Measurements from ENCODE around the gene TREML2. TPM values are rescaled to one million over a fixed set of nuclear protein-coding genes. Genes with fewer than 3 reads are reported as not detected.
A peak's percentile ranks its signal among the peaks of the same experiment; 100 is the strongest.

TREML2 gene
- total and polyA plus RNA-seq, 8 donors, result 0.16 to 3.2 (median 0.27) TPM

DNA sequence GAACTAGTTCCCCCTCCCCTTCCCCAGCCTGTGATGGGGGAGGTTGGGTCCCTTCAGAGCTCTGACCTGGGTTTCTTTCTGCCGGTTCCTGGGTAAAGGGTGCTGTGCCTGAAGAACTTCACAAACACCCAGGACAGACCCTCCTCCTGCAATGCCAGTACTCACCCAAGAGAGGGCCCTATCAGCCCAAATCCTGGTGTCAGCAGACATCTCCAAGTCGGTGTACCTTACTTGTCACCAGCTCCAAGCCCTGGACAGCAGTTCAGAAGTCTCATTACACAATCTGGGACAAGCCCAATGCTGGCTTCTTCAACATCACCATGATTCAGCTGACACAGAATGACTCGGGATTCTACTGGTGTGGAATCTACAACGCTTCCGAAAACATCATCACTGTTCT lies 27.7 kb upstream of the TREML2 start:
- intact Hi-C loops (cut with DNase I), result loop anchor here in 1 of 2 donors (10.0 kb wide), 1 partner anchor 346 kb away; no protein-coding TSS in a partner anchor
- TF ChIP-seq, protein P1, sequence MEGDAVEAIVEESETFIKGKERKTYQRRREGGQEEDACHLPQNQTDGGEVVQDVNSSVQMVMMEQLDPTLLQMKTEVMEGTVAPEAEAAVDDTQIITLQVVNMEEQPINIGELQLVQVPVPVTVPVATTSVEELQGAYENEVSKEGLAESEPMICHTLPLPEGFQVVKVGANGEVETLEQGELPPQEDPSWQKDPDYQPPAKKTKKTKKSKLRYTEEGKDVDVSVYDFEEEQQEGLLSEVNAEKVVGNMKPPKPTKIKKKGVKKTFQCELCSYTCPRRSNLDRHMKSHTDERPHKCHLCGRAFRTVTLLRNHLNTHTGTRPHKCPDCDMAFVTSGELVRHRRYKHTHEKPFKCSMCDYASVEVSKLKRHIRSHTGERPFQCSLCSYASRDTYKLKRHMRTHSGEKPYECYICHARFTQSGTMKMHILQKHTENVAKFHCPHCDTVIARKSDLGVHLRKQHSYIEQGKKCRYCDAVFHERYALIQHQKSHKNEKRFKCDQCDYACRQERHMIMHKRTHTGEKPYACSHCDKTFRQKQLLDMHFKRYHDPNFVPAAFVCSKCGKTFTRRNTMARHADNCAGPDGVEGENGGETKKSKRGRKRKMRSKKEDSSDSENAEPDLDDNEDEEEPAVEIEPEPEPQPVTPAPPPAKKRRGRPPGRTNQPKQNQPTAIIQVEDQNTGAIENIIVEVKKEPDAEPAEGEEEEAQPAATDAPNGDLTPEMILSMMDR (IDR thresholded peaks at IDR 0.05), result peak in 1 of 2 donors; percentile 12
- ATAC-seq (peak; percentile 68), DNase-seq (no peak)
- Histone ChIP-seq H3K27ac (no peak overlapping the region), H3K27me3 (peaks cover 0 to 16% of the 10 kb centered on the region in 2 donors), H3K4me3 (no peak overlapping the region), H3K36me3 (no peaks in the 10 kb centered on the region), H3K9me3 (no peaks in the 10 kb centered on the region), H3K4me1 (peaks cover 0 to 7% of the 10 kb centered on the region in 2 donors)

DNA sequence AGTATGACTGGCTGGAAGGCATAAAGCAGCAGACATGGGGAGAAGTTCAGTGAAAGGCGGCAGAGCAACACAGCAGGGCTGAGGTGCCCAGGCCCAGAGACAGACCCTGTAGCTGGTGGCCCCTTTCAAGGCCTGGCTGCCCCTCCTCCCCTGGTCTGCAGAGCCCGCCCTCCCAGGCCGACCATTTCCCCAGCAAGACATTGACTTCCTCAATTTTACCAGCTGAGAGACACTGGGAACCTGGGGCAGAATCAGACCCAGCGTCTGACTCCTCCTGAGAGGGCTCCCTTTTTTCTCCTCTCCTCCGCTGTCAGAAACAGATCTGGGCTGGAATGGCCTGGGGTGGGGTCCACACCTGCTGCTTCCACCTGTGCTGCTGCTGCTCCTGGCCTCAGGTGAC lies 27.1 kb upstream of the TREML2 start, which contains the start of gene TREML4:
Gene TREML4 (plus strand): TSS at position 254 of the 400 bp plus-strand sequence. CDS start 79 bp downstream, at position 333.
- ATAC-seq (peak; percentile 44), DNase-seq (peak in 1 of 4 donors; percentile 42)
- Histone ChIP-seq H3K36me3 (no peaks in the 10 kb centered on the region), H3K4me1 (peaks cover 0 to 7% of the 10 kb centered on the region in 2 donors), H3K27me3 (peaks cover 0 to 16% of the 10 kb centered on the region in 2 donors), H3K4me3 (no peak within 1 kb of the TSS), H3K9me3 (no peaks in the 10 kb centered on the region), H3K27ac (no peak within 1 kb of the TSS)
- intact Hi-C loops (cut with DNase I), result loop anchor here in 1 of 2 donors (10.0 kb wide), 1 partner anchor 347 kb away; no protein-coding TSS in a partner anchor
- TF ChIP-seq, protein P1 (IDR thresholded peaks at IDR 0.05), result no peak

DNA sequence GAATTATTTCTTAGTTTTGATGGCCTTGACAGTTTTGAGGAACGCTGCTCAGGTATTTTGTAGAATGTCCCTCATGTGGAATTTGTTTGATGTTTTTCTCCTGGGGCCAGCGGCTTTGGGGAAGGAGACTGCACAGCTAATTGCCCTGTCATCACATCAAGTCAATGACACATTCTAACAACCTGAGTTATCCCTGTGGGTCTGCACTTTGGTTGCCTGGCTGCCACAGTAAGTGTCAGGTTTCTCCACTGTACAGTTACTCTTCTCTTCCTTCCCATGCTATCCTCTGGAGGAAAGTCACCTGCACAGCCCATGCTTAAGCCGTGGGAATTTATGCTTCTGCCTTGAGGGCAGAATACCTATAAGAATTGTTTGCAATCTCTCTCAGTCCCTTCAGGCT lies 25.8 kb upstream of the TREML2 start:
- intact Hi-C loops (cut with DNase I), result loop anchor here in 1 of 2 donors (10.0 kb wide), 1 partner anchor 348 kb away; no protein-coding TSS in a partner anchor
- Histone ChIP-seq H3K36me3 (no peaks in the 10 kb centered on the region), H3K27me3 (peaks cover 0 to 16% of the 10 kb centered on the region in 2 donors), H3K4me3 (no peak overlapping the region), H3K9me3 (no peaks in the 10 kb centered on the region), H3K27ac (no peak overlapping the region), H3K4me1 (peaks cover 0 to 7% of the 10 kb centered on the region in 2 donors)
- no peak for ATAC-seq
- TF ChIP-seq, protein P1 (IDR thresholded peaks at IDR 0.05), result no peak
- DNase-seq, result no peak

DNA sequence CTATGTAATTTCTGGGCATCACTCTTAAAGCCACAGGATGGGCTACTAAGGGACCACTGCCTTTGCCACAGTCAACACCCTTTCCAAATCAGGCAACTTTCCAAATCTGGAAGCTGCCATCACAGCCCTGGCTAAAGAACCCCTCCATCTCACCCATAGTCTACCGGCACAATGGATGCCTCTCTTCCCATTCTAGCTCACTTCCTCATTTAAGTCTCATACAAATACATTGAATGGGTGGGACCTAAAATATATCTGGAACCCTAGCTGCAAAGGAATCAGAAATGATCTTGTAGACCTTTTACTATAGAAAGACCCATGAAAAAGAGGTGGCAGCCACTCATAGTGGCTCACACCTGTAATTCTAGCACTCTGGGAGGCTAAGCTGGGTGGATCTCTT lies 23.9 kb upstream of the TREML2 start:
- peaks cover 0 to 7% of the 10 kb centered on the region in 2 donors for H3K4me1 ChIP-seq
- H3K27me3 ChIP-seq, result peaks cover 0 to 16% of the 10 kb centered on the region in 2 donors
- no peak overlapping the region for H3K4me3 ChIP-seq
- ATAC-seq, result no peak
- TF ChIP-seq, protein P1 (IDR thresholded peaks at IDR 0.05), result no peak
- peaks cover 0 to 7% of the 10 kb centered on the region in 2 donors for H3K9me3 ChIP-seq
- DNase-seq, result no peak
- no peaks in the 10 kb centered on the region for H3K36me3 ChIP-seq
- H3K27ac ChIP-seq, result no peak overlapping the region
- intact Hi-C loops (cut with DNase I), result loop anchor here in 1 of 2 donors (10.0 kb wide), 1 partner anchor 350 kb away; no protein-coding TSS in a partner anchor

DNA sequence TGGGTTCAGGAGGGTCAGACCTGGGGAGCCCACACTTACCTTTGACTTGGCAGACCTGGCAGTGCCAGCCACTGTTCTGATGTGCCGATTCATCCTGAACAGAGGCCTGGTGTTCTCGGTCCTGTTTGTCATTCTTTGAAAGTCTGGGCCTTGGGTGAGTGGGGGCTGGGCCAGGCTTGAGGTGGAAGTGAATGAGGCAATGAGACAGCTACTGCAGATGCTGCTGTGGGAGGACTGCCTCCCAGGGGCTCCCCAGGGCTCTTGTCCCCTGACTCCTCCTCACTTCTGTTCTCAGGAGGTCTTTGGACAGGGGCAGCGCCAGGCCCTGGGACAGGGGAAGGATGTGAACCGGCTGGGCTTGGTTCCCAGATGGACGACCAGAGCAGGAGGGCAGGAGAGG lies 21.6 kb upstream of the TREML2 start:
- intact Hi-C loops (cut with DNase I), result loop anchor here in 1 of 2 donors (10.0 kb wide), 1 partner anchor 352 kb away; no protein-coding TSS in a partner anchor
- Histone ChIP-seq H3K9me3 (peaks cover 0 to 7% of the 10 kb centered on the region in 2 donors), H3K4me1 (no peaks in the 10 kb centered on the region), H3K27ac (no peak overlapping the region), H3K4me3 (no peak overlapping the region), H3K36me3 (no peaks in the 10 kb centered on the region), H3K27me3 (peaks cover 0 to 12% of the 10 kb centered on the region in 2 donors)
- TF ChIP-seq, protein P1 (IDR thresholded peaks at IDR 0.05), result no peak
- no peak for DNase-seq
- ATAC-seq, result no peak
